Calu3 (cell line): ENCODE data around the gene PRR7. TPM values are rescaled to one million over a fixed set of nuclear protein-coding genes. Genes with fewer than 3 reads are reported as not detected.

Experiments
- BruUV-seq: library from RNA; stranded (reverse); fragments of 400-500 nt; replicated peaks from 2 replicates; lab custom pipeline; 2021; lab: Mats Ljungman, UMichigan
- CTCF ChIA-PET: fragments of 300-600 bp; sonication (Branson Sonifier 250); formaldehyde crosslinking; loops from one replicate; lab custom pipeline; 2022; ENCODE audit warnings: antibody characterized with exemption; lab: Charles Lee
- DNase-seq: peaks from one replicate; pipeline ENCODE4 v3.0.0; 2022
- H3K27ac Mint-ChIP-seq: one replicate; pipeline ENCODE4 v1.8.0; 2022; ENCODE audit warnings: mixed read lengths; ENCODE audit not compliant: unreplicated experiment
- H3K27me3 Mint-ChIP-seq: one replicate; pipeline ENCODE4 v1.8.0; 2022; ENCODE audit warnings: mixed read lengths; ENCODE audit not compliant: unreplicated experiment
- H3K36me3 Mint-ChIP-seq: one replicate; pipeline ENCODE4 v1.8.0; 2022; ENCODE audit warnings: mild to moderate bottlenecking, moderate library complexity, mixed read lengths; ENCODE audit not compliant: insufficient read depth, unreplicated experiment
- H3K4me1 Mint-ChIP-seq: one replicate; pipeline ENCODE4 v1.8.0; 2022; ENCODE audit warnings: mild to moderate bottlenecking, low read depth, mixed read lengths; ENCODE audit not compliant: unreplicated experiment
- H3K4me3 Mint-ChIP-seq: one replicate; pipeline ENCODE4 v1.8.0; 2022; ENCODE audit warnings: mild to moderate bottlenecking, low read depth, moderate library complexity, mixed read lengths; ENCODE audit not compliant: unreplicated experiment
- H3K9me3 Mint-ChIP-seq: one replicate; pipeline ENCODE4 v1.8.0; 2022; ENCODE audit warnings: low read depth, mixed read lengths; ENCODE audit not compliant: unreplicated experiment
- CTCF ChIP-seq: fragments of 200-600 bp; IDR thresholded peaks from one replicate; pipeline ENCODE4 v1.8.0; 2022; ENCODE audit warnings: antibody characterized with exemption; ENCODE audit not compliant: unreplicated experiment
- intact Hi-C: fragments of 100-400 bp; cut with micrococcal nuclease; formaldehyde crosslinking; loops from one replicate; pipeline ENCODE4 v1.10.0; 2022; ENCODE audit not compliant: unreplicated experiment
- total RNA-seq: library from RNA; stranded (reverse); gene quantifications from 2 replicates; pipeline ENCODE4 v1.2.3, GENCODE V29; 2022

PRR7 gene
- total RNA-seq, 1 experiment from 2014 or later: 25.2 TPM

- DNase-seq: no peak
- peaks cover 86% of the 10 kb centered on the region for H3K36me3 Mint-ChIP-seq
- H3K4me1 Mint-ChIP-seq: peaks cover 16% of the 10 kb centered on the region
- CTCF ChIA-PET: interaction anchor here (0.6 kb wide), 2 partner anchors 11 to 357 kb away, joined by 3 read pairs; no protein-coding TSS in a partner anchor
- intact Hi-C loops: no loop called here
- H3K4me3 Mint-ChIP-seq: no peak overlapping the region
- no peaks in the 10 kb centered on the region for H3K27me3 Mint-ChIP-seq
- no peak overlapping the region for H3K27ac Mint-ChIP-seq
- TF ChIP-seq CTCF: no peak
- H3K9me3 Mint-ChIP-seq: no peaks in the 10 kb centered on the region
- BruUV-seq: no TSS peak
Observed at GRCh38 chr5:177440990-177441780, 5.4 kb upstream of the PRR7 start.

- no peak for DNase-seq
- intact Hi-C loops: no loop called here
- H3K4me3 Mint-ChIP-seq: no peak overlapping the region
- H3K9me3 Mint-ChIP-seq: no peaks in the 10 kb centered on the region
- peaks cover 9% of the 10 kb centered on the region for H3K4me1 Mint-ChIP-seq
- H3K27me3 Mint-ChIP-seq: no peaks in the 10 kb centered on the region
- CTCF ChIA-PET: interaction anchor here (0.6 to 0.9 kb wide), 3 partner anchors 12 to 358 kb away, joined by 3 read pairs; no protein-coding TSS in a partner anchor
- no peak for TF ChIP-seq CTCF
- BruUV-seq: no TSS peak
- H3K27ac Mint-ChIP-seq: peak overlapping the region; percentile 28
- peaks cover 86% of the 10 kb centered on the region for H3K36me3 Mint-ChIP-seq
Observed at GRCh38 chr5:177442066-177442826, 4.4 kb upstream of the PRR7 start.

GRCh38 chr5:177443144-177443983, 3.2 kb upstream of the PRR7 start:
- Mint-ChIP-seq H3K4me3 (peak overlapping the region; percentile 70), H3K4me1 (peaks cover 15% of the 10 kb centered on the region), H3K9me3 (no peaks in the 10 kb centered on the region), H3K27ac (peak overlapping the region; percentile 81), H3K36me3 (peaks cover 86% of the 10 kb centered on the region), H3K27me3 (no peaks in the 10 kb centered on the region)
- intact Hi-C loops: no loop called here
- TF ChIP-seq CTCF: no peak
- no peak for DNase-seq
- no TSS peak for BruUV-seq
- CTCF ChIA-PET: interaction anchor here (0.7 to 6.8 kb wide), 4 partner anchors 12 to 53 kb away, joined by 3 to 57 read pairs (median 7); no protein-coding TSS in a partner anchor
